GM10248 (cell line): ENCODE measurements around the gene MMP15.

Source experiments
- CTCF ChIA-PET: fragments of 300-600 bp; sonication (Branson Sonifier 250); formaldehyde crosslinking; extraction: SDS; loops from one replicate; lab custom pipeline; 2021; ENCODE audit warnings: antibody characterized with exemption; lab: Yijun Ruan, JAX
- POLR2A ChIA-PET: fragments of 350-650 bp; sonication (Branson Sonifier 250); formaldehyde crosslinking; extraction: SDS; loops from one replicate; lab custom pipeline; 2020; ENCODE audit warnings: antibody characterized with exemption; lab: Yijun Ruan, JAX
- DNase-seq: peaks from one replicate; pipeline ENCODE4 v3.0.0; 2012; ENCODE audit errors: extremely low spot score
- TF ChIP-seq, protein P1 (sequence below): IDR thresholded peaks from 2 replicates; pipeline ENCODE4 v1.5.1; 2012; ENCODE audit warnings: mild to moderate bottlenecking, low read depth; ENCODE audit errors: extremely low read depth, missing control alignments, control extremely low read depth

Gene MMP15

DNA sequence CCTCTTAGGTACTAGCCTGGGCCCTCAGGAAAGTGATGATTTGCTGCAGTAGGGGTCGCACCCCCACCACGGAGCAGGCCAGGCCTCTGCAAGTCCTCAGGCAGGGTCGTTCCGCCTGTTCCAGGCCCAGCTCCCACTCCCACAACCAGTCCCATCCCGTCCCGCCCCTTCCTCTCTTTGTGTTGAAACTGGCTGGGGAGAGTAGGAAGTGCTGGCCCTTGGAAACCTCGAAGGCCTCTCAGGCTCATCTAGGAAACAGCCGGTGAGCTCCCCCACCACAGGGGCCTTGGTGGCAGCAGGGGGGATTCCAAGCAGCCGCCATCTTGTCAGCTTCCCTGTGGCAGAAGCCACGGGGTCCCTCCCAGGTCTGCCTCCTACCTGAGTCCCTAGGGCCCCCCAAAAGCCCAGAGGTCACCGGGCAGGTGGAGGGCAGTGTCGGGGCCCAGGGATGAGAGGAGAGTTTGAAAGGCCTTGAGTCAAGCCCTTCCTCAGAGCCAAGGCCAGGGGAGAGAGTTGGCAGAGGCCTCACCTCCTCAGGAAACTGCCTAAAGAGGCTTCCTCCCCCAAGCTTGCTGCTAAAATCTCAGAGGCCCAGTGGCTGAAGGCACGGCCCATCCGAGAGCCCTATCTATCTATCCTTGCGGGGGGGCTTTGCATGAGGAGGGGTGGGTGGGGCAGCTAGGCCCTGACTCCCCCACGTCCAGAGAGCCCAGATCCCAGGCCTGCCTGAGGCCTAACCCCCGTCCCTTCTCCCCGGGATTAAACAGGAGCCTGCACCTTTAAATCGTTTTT is 22.2 kb downstream of the MMP15 start:
- CTCF ChIA-PET, result interaction anchor here (1.4 kb wide), 1 partner anchor 78 kb away, joined by 3 read pairs; no protein-coding TSS in a partner anchor
- DNase-seq, result no peak
- TF ChIP-seq, protein P1, sequence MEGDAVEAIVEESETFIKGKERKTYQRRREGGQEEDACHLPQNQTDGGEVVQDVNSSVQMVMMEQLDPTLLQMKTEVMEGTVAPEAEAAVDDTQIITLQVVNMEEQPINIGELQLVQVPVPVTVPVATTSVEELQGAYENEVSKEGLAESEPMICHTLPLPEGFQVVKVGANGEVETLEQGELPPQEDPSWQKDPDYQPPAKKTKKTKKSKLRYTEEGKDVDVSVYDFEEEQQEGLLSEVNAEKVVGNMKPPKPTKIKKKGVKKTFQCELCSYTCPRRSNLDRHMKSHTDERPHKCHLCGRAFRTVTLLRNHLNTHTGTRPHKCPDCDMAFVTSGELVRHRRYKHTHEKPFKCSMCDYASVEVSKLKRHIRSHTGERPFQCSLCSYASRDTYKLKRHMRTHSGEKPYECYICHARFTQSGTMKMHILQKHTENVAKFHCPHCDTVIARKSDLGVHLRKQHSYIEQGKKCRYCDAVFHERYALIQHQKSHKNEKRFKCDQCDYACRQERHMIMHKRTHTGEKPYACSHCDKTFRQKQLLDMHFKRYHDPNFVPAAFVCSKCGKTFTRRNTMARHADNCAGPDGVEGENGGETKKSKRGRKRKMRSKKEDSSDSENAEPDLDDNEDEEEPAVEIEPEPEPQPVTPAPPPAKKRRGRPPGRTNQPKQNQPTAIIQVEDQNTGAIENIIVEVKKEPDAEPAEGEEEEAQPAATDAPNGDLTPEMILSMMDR, result no peak
- POLR2A ChIA-PET, result no interaction called here

DNA sequence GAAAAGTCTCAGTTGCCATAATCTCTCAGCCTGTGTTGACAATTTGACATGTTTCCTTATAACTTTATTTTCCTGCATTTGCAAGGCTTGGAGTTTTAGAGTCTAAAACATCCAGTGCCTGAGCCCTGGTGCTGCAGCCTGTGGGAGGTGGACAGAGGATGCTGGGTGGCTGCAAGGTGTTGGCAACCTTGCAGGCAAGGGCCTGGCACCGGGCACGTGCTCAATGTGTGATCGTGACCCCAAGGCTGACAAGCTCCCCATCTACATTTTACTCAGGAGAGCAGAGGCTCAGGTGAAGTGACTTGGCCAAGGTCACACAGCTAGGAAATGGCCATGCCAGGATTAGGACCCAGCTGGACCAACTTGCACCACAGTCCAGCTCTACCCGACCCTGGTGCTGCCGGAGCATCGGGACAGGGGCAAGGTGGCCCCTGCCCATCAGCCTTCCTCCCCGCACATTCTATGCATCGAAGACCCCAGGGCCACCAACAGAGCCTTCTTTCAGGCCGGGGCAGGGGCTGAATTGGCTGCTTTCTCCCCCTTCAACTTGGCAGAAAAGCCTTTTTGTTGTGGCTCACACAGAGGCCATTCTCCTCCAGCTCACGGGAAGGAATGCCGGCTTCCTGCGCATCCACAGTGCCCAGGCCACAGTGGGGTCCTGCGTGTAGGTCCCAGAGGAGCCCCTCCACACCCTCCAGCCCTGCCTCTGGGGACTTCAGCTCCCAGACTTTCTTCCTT is 23.1 kb downstream of the MMP15 start:
- TF ChIP-seq, protein P1, result no peak
- no peak for DNase-seq
- CTCF ChIA-PET, result interaction anchor here (0.9 to 1.6 kb wide), 3 partner anchors 14 to 77 kb away, joined by 3 read pairs; no protein-coding TSS in a partner anchor
- POLR2A ChIA-PET, result no interaction called here

DNA sequence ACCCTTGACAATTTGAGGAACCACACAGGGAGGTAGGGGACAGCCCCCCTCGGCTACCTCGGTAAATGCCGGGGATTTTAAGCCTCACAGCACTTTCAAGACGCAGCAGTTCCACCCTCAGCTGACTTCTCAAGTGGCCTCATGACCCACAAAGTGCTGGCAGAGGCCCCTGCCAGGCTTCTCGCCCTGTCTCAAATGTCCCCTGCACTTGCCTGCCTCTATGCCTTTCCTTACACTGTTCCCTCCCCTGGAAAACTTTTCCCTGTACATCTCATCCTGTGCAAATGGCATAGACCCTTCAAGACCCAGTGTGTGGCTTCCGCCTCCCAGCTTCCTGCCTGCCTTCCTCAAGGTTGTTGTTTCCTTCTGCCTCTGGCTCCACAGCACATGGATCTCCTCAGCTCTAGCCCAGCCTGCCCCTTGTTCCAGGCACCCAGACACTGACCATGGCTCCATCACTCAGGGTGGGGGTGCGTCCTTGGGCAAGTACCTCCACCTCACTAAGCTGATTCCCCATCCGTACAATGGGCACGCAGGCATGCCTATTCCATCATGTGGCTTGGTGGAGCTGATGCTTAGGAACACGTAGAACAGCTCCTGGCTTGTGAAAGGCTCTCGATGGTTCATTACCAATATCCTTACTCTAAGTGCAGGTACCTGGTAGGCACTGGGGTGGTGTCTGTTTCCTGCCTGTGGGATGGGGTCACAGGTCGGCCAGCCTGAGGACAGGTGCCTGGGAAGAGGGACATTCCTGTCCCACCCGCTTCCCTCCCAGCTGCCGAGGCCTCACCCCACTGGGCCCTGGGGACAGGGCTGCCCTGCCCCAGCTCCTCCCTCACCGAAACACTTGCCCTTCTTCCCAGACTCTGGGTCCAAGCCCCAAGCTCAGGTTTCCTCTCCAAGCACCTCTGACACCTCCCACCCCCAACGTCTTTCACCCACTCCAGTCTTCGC is 24.0 kb downstream of the MMP15 start:
- POLR2A ChIA-PET, result no interaction called here
- TF ChIP-seq, protein P1, result no peak
- DNase-seq, result no peak
- CTCF ChIA-PET, result interaction anchor here (0.9 to 1.6 kb wide), 2 partner anchors 15 to 17 kb away, joined by 3 read pairs; no protein-coding TSS in a partner anchor

DNA sequence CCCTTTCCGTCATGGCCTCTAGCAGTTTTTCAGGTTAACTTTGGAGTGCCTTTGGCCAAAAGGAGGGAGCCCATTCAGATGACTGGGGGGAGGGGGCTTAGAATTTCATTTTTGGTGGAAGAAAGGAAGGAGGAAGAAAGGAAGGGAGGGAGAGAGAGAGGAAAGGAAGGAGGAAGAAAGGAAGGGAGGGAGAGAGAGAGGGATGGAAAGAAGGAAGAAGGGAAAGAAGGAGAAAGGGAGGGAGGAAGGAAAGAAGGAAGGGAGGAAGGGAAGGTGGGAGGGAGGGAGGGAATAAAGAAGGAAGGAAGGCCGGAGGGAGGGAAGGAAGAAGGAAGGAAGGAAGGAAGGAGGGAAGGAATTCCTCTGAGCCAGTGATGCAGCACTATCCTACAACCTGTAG is 25.7 kb downstream of the MMP15 start:
- no peak for DNase-seq
- ChIA-PET POLR2A (no interaction called here), CTCF (interaction anchor here (1.5 kb wide), 1 partner anchor 46 kb away, joined by 6 read pairs; no protein-coding TSS in a partner anchor)

DNA sequence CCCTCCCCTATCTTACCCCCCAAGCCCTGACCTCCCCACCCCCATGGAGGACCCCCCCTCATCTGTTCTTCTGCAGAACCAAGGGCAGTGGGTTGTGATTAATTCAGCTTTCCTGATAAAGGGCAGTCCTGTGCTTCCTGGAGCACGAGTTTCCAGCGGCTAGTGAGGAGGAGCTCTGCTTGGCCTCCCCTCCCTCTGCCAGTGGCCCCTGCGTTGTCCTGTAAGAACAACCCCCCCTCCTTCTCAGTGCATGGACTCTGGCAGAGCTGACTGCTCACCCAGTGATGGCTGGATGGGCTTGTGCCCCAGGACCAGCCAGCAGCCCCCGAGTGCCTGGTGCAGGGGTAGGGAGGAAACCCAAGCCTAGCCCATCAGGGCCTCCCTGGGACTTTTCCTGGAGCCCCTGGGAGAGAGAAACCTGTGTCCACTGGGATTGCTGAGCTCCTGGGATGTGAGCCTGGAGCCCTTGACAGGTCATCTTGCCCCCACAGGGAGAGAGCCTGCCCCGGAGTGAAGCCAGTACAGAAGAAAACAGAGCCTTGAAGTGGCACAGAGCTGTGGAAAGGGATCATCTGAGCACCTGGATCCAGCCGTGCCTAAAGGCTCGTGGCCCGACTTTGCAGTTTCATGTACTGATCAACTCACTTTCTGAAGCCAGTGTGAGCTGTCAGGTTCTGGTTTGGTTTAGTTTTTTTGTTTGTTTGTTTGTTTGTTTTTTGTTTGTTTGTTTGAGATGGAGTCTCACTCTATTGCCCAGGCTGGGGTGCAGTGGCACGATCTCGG is 26.5 kb downstream of the MMP15 start:
- CTCF ChIA-PET, result interaction anchor here (1.5 kb wide), 1 partner anchor 45 kb away, joined by 6 read pairs; no protein-coding TSS in a partner anchor
- TF ChIP-seq, protein P1, result no peak
- POLR2A ChIA-PET, result no interaction called here
- DNase-seq, result no peak

More for the DNA sequence above, 25.7 kb downstream of the MMP15 start:
- TF ChIP-seq, protein P1, result no peak
